ENCODE results near the gene LRR1.

Gene LRR1
- long read RNA-seq, transcript LRR1-201 (4 exons, 1,745 nt), result major isoform, 49 of 86 reads
- long read RNA-seq, partial matches to known transcripts, result 0 of 86 reads
- long read RNA-seq, other reads (novel, unspliced or antisense), result 35 of 86 reads

- no peak for TF ChIP-seq SPI1 (IDR thresholded peaks at IDR 0.05; ENCODE audit: borderline replicate concordance, low read depth)
- TF ChIP-seq REST (IDR thresholded peaks at IDR 0.05; ENCODE audit: insufficient replicate concordance, low read depth), result peak; percentile 68
- TF ChIP-seq POLR2AphosphoS5 (IDR thresholded peaks at IDR 0.05; ENCODE audit: low read depth), result peak; percentile 95
- TF ChIP-seq GABPA (IDR thresholded peaks at IDR 0.05; ENCODE audit: low read depth), result no peak; the same call in 1 of the 2 replicates
- TF ChIP-seq CTCF (IDR thresholded peaks at IDR 0.05; ENCODE audit: insufficient read depth, low read length), result no peak
- DNase-seq (ENCODE audit: low read depth in 1 of 2, low spot score in 1 of 2), result peak; percentile 63 to 92
- H3K27ac ChIP-seq (replicated peaks), result peak within 1 kb of the TSS; percentile 98
- peak within 1 kb of the TSS; percentile 79 for H3K4me3 ChIP-seq (replicated peaks; ENCODE audit: insufficient read depth, low read length)
- H3K27me3 ChIP-seq (ENCODE audit: insufficient read depth, poor library complexity, severe bottlenecking), result no peaks in the 10 kb centered on the region
These were observed at the start of gene LRR1 for GRCh38 chr14:49598485-49599300. Gene LRR1 (plus strand): TSS chr14:49598940. CDS start chr14:49599021, 81 bp downstream.

GRCh38 chr14:49549446-49549845 is 49.3 kb upstream of the LRR1 start:
- H3K27me3 ChIP-seq (ENCODE audit: insufficient read depth, poor library complexity, severe bottlenecking), result peaks cover 8% of the 10 kb centered on the region
- DNase-seq (ENCODE audit: low read depth in 1 of 2, low spot score in 1 of 2), result no peak
- H3K27ac ChIP-seq (replicated peaks), result no peak overlapping the region
- no peak for TF ChIP-seq CTCF (IDR thresholded peaks at IDR 0.05; ENCODE audit: insufficient read depth, low read length)
- TF ChIP-seq SPI1 (IDR thresholded peaks at IDR 0.05; ENCODE audit: borderline replicate concordance, low read depth), result no peak
- no peak for TF ChIP-seq POLR2AphosphoS5 (IDR thresholded peaks at IDR 0.05; ENCODE audit: low read depth)
- no peak for TF ChIP-seq REST (IDR thresholded peaks at IDR 0.05; ENCODE audit: insufficient replicate concordance, low read depth)
- TF ChIP-seq GABPA (IDR thresholded peaks at IDR 0.05; ENCODE audit: low read depth), result no peak
- H3K4me3 ChIP-seq (replicated peaks; ENCODE audit: insufficient read depth, low read length), result no peak overlapping the region

- no peak for DNase-seq (ENCODE audit: low read depth in 1 of 2, low spot score in 1 of 2)
- Histone ChIP-seq H3K4me3 (replicated peaks; ENCODE audit: insufficient read depth, low read length) (no peak overlapping the region), H3K27ac (replicated peaks) (no peak overlapping the region)
These were observed 48.9 kb upstream of the LRR1 start for GRCh38 chr14:49549881-49550280.

More at GRCh38 chr14:49549881-49550280, 48.9 kb upstream of the LRR1 start:
- TF ChIP-seq CTCF (IDR thresholded peaks at IDR 0.05; ENCODE audit: insufficient read depth, low read length) (no peak), REST (IDR thresholded peaks at IDR 0.05; ENCODE audit: insufficient replicate concordance, low read depth) (no peak), POLR2AphosphoS5 (IDR thresholded peaks at IDR 0.05; ENCODE audit: low read depth) (no peak), GABPA (IDR thresholded peaks at IDR 0.05; ENCODE audit: low read depth) (no peak), SPI1 (IDR thresholded peaks at IDR 0.05; ENCODE audit: borderline replicate concordance, low read depth) (no peak)
- peaks cover 8% of the 10 kb centered on the region for H3K27me3 ChIP-seq (ENCODE audit: insufficient read depth, poor library complexity, severe bottlenecking)

Data from HL-60 (cell line).